M059J (cell line): ENCODE data around the gene MRTFB. TPM values are rescaled to one million over a fixed set of nuclear protein-coding genes. Genes with fewer than 3 reads are reported as not detected.
"Not testable (repeated sequence)": the region's sequence is repeated elsewhere in the genome, so short reads cannot be mapped to it uniquely, and the experiment has no call there.

Source experiments
- DNase-seq: peaks from one replicate; pipeline ENCODE4 v3.0.0-alpha.2; 2012; ENCODE audit warnings: low read depth
- total RNA-seq: library from RNA; depleted of rRNA; stranded (reverse); fragments of >200 nt; shearing (Covaris generic); gene quantifications from 2 replicates; pipeline ENCODE4 v1.2.3, GENCODE V29; 2014

The MRTFB gene
- total RNA-seq, 1 experiment from 2014 or later: 15.0 TPM

DNA sequence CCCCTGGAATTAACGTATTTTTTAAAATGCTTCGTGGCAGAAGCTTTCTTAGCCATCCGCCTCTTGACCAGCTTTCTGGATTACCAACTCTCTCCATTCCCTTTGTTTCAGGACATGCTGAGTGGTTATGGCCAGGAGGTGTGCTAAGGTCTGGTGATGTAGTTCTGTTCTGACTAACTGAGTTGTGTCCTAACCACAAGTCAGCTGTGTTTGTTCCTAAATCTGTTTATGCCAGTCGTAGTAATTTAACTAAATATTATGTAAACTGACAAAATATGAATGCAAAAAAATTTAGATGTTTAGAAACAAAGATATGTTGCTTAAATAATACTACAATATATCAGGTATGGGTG is 61.6 kb downstream of the MRTFB start:
- no peak for DNase-seq

DNA sequence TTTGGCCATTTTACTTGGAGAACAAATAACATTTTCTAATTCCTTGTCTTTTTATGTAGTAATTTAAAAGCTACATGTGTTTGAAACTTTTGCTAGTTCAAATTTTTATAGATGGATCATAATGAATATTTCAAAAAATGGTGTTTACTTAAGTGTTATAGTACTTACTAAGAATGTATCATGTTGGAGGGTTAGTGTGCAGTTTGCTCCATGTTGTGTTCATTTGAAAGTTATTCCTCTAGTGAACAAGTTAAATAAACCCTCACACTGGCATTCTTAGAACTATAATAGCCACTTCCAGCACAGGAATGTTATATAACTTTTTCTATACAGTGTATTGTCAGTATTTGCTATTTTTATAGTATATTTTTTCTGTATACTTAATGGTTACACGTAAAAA is 62.8 kb downstream of the MRTFB start:
- no peak for DNase-seq

DNA sequence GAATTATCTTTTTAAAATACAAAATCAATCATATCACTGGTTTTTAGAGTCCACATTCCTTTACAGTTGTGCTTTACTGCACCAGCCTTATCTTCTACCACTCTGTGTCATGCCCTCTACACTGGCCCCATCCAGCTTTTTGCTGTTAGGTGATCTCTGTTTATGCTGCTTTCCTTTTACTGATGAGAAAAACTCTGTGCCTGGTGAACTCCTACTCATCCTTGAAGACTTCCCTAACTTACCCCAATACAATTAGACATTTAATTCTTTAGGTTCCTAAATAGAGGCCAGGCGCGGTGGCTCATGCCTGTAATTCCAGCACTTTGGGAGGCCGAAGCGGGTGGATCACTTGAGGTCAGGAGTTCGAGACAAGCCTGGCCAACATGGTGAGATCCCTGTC is 64.6 kb downstream of the MRTFB start:
- DNase-seq: no peak

DNA sequence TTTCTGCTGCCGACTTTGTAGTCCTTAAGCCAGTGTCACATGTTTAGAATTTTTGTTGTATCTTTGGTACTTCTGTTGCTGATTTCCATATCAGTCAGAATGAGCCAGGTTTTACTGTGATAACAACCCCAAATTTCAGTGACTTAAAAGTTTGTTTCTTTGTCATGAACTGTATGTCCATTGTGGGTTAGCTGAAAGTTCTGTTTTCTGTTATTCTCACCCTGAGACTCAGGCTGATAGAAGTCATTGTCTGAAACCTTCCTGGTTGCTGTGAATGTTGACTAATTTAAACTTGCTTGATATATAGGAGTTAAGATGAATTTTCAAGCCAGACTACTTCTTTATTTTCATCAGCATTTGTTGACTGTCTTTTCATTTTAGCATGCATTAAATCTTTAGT is 68.8 kb downstream of the MRTFB start:
- DNase-seq: no peak

DNA sequence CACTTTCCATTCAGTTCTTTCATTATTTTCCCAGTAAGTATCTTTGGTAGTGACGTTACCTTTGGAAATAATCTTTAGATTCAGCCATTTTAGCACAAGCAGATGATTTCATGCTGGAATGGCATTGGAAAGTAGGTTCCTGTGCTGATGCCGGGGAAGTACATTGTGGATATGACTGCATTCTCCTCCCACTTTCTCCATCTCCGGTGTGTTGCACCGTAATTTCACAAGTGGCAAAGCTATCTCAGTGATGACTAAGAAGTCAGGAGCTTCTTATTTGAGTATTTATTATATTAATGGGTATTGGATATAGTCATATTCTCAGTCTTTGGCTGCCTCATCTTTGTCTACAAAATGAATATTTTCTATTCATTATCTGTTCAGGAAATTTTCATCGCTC is 69.8 kb downstream of the MRTFB start:
- no peak for DNase-seq

DNA sequence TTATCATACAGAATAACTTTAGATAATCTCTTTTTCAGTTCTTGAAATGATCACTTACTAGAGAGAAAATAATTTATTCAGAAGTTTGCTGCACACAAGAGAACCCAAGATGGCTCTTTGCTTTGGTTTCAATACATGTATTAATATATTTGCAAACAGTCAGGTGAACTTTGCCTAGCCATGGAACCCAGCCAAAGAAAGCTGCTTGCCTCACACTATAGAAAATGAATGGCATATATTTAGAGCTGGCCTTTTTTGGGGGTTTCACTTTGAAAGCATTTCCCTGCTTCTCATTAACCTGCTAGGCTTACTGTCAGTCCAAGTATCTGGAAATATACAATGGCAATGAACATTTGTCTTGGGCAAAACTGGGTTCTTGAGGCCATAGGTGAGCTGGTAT is 75.3 kb downstream of the MRTFB start:
- no peak for DNase-seq

DNA sequence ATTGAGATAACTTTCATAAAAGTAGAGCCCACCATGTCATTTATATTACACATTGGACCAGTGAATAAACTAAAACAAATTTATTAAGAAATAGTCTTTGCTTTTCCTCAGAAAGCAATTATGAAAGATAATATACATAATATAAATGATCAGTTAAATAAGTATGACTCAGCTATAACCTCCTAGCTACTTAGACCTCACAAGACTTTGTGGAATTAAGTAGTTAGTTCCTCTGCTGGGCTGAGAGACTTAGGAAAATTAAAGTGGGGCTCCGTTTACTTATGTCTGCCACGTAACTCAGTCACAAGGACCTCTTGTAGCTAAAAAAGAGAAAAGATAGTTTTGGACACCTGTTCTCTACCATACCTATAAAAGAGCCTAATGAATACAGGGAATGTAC is 76.9 kb downstream of the MRTFB start:
- DNase-seq: no peak

DNA sequence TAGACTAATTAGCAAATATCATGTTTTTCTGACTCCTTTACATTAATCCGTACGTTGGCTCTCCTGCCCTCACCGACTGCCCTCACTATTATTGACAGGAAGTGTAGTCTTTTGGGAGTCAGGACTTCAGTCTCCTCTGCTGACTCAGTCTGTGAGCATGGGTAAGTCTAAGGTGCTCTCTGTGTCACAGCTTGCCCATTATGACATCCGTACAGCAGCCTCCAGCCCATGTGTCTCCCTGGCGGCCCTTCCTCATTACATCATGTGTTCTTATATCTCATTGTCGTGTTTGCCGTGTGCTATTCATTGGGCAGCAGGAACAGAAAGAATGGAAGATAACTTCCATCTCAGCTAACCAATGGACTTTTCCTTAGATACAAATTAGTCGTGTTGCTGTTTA is 77.5 kb downstream of the MRTFB start:
- DNase-seq: no peak

DNA sequence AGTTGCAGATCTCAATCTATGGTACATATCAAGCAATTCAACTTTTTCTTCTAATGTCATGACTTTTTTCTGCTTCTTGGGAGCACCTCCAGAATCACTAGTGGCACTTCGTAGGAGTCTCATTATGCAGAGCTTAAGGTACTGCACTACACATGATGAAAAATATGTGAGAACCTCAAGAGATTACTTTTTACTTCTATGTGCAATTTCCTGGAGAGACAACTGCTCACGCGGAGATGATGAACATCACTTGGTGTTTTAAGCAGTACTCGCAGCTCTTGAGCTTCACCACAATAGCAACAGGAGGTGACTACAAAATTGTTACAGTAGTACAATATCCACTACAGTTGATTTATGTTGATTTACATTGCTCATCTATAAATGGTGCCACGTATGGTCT is 79.7 kb downstream of the MRTFB start:
- DNase-seq: no peak

DNA sequence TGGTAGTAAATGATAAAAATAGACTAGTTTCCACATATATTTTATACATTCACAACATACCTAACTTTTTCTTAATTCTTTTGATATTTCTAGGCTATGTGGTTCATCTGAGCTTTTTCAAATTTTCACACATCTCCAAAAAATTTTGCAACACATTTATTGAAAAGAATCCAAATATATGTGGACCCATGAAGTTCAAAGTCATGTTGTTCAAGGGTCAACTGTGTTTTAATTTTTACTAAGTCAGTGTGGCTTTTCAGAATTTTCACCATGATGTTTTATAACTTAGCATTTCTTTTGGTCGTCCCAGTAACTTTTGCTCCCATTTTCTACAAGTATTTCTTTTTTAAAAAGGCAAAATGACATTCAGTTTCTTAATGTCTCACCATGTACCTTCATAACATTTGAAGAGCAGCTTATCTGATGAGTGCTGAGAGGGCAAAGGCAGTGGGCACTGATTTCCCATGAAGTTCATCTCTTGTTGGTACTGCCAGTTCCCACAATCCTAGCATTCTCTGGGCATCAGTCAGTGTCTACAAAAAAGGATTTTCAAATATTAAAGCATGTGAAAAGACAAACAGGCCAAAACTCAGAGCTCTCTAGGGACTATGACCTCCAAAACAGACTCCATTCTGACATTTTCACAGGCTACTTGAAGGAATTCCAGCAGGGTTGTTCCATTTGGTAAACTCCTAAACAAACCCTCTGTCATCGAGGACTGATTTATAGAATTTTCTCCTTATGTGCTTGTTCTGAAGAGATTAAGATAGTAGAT is 80.3 kb downstream of the MRTFB start:
- no peak for DNase-seq

DNA sequence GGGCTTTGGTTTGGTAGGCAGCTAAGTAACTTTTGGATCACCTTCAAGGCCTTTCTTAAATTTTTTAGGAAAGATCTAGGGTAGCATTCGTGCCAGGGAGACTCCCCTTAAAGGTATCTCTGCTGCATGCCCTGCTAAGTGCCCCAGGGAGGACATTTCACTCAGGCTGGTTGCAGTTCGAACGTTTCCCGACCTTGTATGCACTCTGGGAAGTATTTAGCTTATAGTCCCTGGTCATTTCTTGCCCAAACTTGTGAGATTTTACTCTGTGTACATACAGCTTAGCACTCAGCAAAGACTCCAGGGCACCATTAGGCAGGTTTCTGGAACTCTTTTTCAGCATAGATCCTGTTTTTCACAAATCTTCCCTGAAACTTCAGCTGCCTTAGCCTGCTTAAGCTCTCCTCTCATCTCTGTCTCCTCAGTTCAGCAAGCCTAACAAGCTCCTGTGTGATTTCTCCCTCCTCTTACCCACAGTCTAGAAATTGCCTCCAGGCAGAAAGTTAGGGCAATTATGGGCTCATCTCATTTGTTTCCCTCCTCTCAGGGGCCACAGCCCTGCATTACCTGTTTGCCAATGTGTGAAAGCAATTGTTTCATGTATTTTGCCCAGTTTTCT is 84.6 kb downstream of the MRTFB start:
- no peak for DNase-seq

DNA sequence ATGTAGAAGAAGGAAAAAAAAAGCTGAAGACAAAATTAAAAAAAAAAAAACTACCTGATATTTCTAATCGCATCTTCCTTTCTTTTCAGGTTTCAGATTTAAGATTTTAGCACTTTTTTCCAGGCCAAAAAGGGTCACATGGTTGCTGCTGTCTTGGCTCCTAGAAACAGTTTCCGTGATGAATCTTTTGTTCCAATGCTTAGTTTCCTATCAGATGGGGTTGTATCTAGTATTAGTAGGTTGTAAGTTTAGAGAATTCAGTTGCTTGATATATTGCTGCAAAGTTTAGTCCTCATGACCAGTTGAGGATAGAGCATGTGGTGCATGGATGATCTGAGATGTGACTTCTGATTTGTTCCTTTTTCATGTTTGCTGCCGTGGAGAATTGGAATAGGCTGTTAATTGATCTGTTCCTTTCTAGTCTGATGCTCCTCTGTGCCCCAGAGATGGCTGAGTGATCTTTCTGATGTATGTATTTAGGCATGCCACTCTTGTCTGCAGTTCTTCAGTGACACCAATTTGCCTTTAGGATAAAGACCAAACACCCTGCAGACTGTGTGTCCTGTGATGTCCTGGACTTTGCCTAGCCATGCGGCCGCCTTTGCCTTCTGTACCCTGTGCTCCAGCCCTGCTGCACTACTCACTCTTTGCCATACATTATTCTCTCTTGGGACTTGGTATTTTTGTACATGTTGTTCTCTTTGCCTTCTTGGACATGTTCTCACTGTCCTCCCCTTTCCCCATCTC is 94.0 kb downstream of the MRTFB start:
- DNase-seq: no peak

DNA sequence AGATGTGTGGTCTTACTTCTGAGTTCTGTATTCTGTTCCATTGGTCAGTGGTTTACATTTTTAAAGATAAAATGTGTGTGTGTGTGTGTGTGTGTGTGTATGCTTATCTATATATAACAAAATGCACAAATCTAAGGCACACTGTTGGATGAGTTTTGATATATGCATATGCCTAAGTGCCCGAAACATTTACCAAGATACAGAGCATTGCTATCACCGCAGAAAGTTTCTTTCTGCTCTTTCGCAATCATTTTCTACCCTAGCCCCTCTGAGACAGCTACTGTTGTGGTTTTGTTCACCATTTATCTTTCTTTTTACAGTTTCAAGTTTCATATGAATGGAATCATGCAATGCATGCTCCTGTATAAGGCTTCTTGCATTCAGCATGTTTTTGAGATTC is 97.0 kb downstream of the MRTFB start:
- no peak for DNase-seq

DNA sequence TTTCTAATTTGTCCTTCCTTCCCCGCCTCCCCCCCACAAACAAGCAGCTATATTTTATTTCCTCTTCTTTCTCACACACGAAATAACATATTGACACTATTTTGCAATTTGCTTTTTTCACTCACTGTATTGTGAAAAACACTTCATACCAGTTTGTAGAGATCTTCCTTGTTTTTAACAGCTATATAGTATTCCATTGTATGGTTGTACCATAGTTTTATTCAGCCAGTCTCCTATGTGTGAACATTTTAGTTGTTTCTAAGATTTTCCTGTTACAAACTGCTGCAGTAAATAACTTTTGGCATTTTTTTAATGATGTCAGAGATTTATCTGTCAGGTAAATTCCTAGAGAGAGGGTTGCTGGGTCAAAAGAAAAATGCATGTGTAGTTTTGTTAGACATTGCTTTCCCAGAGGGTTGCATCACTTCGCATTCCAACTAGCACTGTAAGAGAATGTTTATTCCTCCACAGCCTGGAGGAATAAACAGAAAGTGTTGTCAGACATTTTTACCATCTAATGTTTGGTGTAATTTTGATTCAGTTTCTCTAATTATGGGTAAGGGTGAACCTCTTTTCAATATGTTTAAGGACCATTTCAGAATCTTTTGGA is 101.2 kb downstream of the MRTFB start:
- peak; percentile 78 for DNase-seq

DNA sequence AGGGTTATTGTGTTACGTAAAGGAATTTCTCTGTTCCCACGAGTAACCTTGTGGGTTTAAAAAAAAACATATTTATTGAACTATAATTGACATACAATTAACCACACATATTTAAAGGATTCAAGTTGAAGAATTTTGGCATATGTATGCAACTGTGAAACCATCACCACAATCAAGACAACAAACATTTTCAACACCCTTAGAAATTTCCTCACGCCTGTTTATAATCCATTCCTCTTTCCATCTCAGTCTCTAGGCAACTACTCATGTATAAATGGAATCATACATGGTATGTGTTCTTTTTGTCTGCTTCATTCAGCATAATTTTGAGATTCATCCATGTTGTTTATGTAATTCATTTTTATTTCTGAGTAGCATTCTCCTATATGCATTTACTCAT is 104.0 kb downstream of the MRTFB start:
- no peak for DNase-seq

DNA sequence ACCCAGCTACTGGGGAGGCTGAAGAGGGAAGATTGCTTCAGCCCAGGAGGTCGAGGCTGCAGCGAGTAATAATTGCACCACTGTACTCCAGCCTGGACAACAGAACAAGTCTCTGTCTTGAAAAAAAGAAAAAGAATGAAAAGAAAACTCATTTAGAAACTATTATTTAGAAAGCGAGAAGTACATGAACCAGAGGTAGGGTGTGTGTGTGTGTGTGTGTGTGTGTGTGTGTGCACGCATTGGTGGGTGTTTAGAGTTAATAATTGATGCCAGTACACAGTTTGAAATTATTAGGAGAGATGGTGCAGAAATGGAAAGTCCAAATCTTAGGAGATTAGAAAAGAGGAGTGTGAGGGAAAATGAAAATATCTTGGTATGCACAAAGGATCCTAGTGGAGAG is 106.6 kb downstream of the MRTFB start:
- DNase-seq: no peak

DNA sequence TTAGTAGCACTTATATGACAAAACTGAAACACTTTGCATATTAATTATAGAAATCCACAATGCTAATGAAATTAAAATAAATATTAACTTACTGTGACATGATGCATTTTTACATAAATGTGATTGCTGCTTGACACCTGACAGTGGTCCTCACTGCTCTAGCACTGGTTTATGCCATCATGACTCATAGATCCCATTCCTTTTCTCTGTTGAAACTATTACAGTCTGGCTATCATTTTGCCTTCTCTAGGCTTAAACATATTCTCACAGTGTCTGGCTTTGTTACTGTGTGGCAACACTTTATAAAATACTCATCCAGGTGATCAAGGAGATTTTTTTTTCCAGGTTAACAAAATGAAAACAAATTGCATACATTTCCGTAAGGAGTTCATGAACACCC is 108.0 kb downstream of the MRTFB start:
- DNase-seq: peak; percentile 20

DNA sequence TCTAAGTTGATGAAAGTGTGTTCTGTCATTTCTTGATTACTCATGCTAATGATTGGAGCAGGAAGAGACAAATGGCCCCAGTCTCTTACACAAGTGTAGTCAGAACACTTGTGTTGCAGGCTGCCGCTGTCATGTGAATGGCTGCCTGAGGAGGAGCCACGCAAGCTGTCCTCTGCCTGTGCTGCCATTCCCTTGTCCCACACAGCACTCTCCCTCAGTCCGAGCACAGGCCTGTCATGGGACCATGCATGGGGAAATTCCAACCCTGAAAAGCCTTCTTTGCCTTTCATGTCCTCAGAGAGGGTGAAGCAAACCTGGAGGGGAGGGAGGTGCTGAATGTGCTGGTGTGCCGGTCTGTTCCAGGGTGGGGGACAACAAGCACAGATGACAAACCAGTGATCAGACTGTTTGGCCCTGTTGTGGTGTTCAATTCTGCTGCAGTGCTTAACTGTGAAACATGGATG is 109.4 kb downstream of the MRTFB start:
- no peak for DNase-seq

DNA sequence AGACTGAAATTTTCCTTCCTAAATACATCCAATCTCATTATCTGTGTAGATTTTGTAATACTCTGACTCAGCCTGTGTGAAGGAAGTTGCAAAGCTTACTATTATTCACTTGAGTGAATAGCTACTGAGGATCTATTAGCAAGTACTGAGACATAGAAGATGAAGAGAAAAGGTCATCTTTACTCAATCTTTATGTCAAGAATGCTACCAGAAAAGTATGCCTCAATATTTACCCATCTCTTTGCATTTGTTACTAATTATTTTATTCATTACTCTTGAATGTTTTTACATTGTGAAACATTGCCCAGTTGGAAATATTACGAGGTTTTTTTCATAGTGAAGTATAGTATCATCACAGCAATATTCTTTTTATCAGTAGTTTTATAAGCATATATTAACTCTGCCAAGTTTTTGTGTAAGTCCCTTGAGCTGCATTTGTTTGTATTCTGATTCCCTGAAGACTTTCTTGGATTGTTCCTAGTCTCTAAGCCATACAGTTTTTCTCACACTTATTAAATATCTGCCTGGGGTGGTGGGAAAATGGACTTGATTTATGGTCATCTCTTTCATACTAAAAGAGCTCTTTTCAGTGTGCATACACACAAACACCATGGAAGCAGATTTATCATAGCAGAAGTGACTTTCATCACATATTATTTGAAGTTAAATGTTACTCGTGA is 110.4 kb downstream of the MRTFB start:
- DNase-seq: peak; percentile 46

DNA sequence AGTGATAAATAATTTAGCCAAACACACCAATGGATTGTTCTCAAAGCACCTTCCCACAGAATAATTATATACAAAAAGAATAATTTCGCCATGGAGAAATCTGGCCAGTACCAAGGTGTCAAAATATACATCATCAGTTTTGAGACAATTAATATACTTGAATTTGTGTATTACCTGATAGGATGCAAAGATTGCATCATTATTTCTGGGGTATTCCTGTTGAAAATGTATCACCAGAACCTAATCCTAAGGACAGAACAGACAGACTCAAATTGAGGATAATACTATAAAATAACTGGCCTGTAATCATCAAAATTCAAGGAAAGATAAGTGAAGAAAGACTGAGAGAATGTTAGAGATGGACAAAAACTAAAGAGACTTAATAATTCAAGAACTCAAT is 111.9 kb downstream of the MRTFB start:
- no peak for DNase-seq

DNA sequence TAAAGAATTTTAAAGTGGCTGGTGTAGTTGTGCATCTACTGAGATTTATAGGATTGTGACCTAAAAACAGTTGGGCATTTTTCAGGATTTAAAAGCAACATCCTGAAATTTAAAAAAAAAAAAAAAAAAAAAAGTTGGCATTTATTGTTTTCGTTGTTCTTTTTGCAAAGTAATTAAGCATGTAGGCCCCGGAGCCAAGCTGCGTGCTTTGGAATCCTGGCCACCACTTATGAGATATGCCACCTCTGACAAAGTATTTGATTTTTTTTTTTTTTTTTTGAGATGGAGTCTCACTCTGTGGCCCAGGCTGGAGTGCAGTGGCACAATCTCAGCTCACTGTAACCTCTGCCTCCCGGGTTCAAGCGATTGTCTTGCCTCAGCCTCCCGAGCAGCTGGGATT is 112.8 kb downstream of the MRTFB start:
- DNase-seq: not testable (repeated sequence)
